NCI-H345 (cell line): ENCODE results near the gene RASAL1.

Experiments used
- DNase-seq: peaks from one replicate; lab custom pipeline; 2025; lab: John Stamatoyannopoulos, UW

Gene RASAL1

DNA sequence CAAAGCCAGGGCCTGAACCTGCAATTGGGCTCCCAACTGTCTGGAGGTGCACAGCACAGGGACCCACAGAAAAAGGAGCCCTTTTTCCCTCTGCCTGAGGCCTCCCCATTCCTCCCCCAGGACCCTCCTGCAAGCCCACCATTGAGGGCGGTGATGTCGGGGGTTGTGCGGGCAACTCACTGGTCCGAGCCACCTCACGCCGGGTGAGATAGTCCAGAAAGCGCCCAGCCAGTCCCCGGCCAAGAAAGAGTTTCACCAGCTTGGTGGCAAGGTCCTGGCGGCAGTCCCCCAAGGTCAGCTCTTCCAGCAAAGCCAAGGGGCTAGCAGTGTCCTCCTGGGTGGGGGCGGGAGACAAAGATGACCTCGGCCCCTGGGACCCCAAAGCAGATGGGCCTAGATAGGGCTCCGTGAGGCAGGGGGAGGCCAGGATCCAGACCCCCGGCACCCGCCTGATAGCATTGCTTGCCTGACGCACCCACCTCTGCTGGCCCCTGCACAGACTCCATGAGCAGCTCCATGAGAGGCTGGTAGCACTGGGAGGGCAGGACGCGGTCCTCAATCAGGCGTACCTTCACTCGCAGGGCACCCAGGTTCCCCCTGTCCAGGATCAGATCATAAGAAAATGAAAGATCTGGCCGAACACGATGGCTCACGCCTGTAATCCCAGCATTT is 20.0 kb downstream of the RASAL1 start:
- no peak for DNase-seq

DNA sequence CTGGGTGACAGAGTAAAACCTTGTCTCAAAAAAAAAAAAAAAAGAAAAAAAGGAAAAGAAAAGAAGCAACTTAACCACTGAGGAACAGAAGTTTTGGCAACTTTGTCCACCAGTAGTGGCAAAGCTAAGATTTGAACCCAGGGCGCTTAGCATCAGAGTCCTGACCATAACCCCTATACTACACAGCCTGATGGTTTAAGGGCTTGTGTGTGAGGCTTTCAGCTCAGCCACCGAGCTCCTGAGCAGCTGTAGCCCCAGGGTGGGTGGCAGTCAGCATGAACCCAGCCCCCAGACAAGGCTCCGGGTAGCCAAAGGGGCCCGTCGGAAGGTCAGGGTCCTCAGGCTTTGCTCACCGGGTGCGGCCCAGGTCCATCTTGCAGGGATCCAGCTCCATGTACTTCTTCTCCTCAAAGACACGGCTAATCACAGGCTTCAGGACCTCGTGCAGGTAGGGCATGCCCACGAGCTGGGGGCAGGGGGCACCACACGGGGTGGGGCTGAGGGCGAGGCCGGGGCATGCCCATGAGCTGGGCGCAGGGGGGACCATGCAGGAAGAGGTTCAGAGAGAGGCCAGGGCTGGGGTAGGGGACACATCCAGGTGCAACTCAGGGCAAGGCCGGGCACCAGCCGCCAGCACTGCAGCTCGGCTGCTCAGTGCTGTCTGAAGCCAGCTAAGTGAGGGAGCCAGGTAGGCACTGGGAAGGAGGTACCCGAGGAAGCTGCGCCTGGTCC is 20.9 kb downstream of the RASAL1 start:
- no peak for DNase-seq

DNA sequence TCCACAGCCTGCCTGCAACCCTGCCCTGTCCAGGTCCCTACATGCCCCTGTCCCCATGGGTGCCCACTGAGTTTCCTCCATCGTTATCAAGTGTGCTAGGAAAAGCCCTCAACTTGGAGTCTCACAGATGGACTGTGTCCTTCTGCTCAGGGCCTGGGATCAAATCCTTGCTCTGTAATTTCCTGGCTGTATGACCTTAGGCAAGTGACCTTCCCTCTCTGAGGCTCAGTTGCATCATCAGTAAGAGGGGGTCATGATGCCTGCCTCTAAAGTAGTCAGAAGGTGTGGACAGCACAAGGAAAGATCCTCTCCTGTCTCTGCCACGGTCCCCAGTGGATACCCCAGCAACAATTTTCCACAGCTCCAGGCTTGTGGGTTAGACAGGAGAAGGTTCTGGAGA is 22.2 kb downstream of the RASAL1 start:
- DNase-seq = no peak

DNA sequence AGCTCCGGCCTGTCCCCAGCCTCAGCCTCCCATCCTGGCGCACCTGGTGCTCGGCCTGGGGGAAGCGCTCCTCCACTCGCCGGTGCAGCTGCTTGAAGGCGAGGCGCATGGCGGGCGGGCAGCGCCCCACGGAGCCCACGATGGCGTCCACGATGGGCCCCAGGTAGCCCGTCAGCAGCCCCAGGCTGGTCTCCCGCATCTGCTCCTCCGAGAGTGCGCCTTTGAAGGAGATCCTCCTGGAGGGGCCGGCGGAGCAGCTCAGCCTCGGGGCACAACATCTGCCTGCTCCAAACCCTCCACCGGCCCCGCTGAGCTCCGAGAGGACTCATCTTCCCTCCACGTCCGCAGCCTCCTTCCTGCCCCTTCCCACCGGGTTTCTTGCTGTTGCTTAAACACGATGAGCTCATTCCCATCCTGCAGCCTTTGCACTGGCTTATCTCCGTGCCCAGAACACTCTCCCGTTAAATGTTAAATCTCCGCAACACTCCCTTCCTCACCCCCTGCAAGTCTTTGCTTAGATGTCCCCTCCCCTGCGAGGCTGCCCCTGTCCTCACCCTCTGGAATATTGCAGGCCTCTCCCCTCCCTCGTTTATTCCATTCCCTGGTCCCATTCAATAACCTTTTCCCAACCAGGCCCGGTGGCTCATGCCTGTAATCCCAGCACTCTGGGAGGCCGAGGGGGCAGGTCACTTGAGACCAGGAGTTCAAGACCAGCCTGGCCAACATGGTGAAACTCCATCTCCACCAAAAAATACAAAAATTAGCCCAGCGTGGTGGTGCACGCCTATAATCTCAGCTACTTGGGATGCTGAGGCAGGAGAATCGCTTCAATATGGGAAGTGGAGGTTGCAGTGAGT is 23.3 kb downstream of the RASAL1 start:
- DNase-seq = no peak

DNA sequence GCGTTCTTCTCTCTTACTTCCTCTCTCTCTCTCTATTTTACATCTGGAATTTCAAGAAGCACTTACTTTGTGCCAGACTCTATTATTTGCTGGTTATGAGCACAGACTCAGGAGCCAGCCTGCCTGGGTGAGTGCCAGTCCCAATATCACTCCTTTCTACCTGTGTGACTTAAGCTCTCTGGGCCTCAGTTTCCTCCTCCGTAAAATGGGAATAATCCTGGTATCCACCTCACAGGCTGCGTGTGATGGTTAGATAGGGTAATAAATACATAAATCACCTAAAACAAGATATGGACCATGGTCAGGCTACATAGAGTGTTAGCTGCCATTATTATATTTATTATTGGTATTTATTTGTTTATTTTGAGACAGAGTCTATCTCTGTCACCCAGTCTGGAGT is 24.3 kb downstream of the RASAL1 start:
- DNase-seq = no peak

DNA sequence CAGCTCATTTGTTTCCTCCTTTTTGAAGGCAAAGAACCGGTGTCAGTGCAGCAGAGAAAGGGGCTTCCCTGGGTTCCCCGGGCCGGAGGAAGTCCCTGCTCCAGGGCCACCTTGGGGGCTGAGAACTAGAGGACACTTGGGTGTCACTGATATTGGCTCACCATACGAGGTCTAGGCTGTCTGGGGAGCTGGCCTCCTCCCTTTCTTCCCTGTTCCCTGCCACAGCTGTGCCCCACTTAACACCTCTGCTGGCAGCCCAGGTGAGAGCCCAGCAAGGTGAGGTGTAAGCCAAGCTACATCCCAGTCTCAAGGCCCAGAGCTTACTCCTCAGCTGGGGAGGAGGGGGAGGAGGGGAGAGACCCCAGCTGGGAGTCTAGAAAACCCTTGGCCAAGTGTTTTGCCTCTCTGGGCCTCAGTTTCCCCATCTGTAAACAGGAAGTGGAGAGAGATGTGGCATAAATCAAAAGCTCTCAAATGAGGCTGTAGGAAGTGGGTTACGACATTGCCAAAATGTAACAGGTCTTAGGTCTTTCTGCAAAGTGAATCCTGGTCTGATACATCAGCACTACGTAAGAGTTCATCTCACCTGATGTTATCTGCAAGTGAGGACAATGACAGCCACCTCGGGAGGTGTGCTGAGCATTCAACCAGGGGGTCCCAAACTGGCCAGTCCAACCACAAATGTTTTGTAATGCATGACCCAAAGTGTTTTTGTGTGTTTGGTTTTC is 25.5 kb downstream of the RASAL1 start:
- DNase-seq = no peak

DNA sequence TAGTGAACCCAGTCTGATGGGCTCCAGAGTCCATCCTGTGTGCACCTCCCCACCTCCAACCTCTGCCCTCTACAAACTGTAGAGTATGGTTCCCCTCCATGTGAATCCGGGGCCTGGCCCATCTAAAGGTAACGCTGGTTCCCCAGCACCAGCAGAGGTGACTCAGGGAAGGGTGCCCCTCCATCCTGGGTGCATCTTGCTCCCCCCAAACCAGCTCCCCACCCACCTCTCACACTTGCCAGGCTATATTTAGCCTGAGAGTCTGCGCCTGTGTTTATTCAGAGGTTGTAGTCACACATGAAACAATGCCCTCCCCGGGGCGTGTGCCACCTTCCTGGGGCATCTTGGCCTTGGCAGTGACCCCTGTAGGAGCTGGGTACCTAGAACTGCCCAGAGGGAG is 26.2 kb downstream of the RASAL1 start:
- no peak for DNase-seq

DNA sequence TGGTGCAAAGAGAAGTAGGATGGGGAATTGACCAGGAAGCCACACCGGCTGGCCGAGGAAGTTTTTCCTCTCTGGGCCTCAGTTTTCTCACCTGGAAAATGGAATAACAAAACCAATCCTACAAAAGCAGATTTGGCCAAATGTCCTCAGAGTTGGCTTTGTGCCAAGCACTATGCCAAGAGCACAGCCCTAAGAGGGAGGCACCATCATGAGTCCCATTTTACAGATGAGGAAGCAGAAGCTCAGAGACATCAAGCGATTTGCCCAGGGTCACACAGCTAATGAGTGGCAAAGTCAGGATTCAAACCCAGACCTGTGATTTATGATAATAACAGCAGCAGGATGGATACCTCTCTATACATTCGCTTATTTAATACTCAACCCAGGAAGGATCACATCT is 27.3 kb downstream of the RASAL1 start:
- no peak for DNase-seq

DNA sequence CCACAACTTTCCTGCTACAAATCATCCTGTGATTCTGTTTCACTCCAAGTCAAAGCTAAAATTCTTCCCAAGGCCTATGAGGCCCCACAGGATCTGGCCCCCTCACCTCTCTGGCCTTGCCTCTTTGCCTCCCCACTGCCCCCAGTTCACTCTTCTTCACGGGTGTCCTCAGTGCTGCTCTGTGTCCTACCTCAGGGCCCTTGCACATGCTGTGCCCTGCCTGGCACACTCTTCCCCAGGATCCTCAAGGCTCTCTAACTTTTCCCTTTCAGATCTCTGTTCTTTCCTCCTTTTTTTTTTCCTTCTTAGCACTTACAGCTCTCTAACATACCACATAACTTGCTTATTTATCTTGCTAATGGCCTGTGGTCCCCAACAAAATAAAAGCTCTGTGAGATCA is 29.2 kb downstream of the RASAL1 start:
- no peak for DNase-seq

- DNase-seq = no peak
Measured at GRCh38 chr12:113105606-113106271, 29.8 kb downstream of the RASAL1 start.

DNA sequence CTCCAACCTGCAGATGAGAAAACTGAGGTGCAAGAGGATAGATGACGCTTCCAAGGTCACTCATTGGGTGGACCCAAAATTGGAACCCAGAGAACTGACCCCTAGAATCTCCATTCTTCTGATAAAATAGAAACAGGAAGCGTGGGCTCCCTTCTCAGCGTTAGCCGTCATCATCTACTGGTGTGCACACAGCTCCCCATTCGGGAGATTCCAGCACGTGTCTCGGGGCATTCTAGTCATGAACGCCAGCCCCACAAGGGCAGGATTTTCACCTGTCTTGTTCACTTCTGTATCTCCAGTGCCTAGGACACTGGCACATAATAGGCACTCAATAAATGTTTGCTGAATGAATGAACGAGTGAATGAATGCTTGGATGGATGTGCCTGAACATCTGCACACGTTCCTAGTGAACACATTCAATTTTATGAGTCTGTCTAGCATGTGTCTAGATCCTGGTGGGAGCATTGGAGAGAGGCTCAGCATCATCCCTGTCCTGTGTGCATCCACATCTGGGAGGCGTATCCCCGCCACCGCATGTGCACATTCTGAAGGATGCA is 30.5 kb downstream of the RASAL1 start:
- no peak for DNase-seq

DNA sequence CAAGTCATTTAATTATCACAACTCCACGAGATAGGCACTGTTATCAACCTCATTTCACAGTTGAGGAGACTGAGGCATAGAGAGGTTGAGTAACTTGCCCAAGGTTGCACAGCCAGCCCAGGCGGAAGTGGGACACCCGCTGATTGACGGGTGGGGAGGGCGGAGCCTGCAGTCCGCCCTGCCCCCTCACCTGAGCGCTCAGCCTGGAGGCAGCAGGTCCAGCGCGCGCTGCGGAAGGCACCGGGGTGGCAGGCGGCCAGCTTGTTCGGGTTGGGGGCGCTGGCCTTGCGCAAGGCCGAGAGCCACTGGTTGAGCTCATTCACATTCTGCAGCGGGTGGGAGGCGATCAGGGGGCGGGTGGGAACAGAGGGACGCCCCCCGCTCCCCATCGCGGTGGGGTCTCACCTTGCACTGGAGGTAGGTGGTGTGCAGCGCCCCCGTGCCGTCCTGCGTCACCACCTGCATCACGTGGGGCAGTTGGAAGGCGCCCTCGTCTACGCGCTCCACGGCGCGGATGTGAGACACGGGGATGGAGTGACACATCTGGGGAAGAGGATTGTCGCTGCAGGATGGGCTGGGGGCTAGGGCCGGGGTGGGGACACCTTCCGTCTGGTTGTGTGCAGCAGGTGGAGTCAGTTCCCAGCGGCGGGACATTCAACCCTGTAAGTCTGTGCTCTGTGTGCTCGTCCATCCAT is 31.7 kb downstream of the RASAL1 start:
- no peak for DNase-seq

- no peak for DNase-seq
Measured at GRCh38 chr12:113102811-113103210, 32.8 kb downstream of the RASAL1 start.

GRCh38 chr12:113101751-113102150 is 33.8 kb downstream of the RASAL1 start:
- DNase-seq = no peak

- no peak for DNase-seq
Measured at GRCh38 chr12:113099764-113100163, 35.8 kb downstream of the RASAL1 start.

DNA sequence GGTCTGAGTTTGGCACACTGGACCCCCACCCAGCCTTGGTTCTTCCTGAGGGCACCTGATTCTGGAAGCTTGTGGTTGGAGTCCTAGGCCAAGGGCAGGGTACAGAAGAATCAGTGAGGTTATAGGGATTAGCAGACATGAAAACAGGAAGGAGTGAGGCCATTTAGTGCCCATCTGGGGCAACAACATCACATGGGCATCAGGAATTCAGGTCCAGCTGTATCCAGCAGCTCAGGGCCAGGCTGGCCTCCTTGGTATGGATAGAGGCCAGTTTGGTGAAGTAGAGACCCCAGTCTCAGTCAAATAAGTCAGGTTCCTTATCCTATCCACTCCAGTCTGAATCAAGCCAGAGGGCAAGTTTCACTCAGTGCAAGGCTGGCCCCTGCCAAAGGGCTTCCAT is 36.2 kb downstream of the RASAL1 start:
- DNase-seq = no peak

- peak; percentile 92 for DNase-seq
Measured at GRCh38 chr12:113098441-113099028, 37.0 kb downstream of the RASAL1 start.

- DNase-seq = peak; percentile 52
Measured at GRCh38 chr12:113097716-113098440, 37.7 kb downstream of the RASAL1 start.

DNA sequence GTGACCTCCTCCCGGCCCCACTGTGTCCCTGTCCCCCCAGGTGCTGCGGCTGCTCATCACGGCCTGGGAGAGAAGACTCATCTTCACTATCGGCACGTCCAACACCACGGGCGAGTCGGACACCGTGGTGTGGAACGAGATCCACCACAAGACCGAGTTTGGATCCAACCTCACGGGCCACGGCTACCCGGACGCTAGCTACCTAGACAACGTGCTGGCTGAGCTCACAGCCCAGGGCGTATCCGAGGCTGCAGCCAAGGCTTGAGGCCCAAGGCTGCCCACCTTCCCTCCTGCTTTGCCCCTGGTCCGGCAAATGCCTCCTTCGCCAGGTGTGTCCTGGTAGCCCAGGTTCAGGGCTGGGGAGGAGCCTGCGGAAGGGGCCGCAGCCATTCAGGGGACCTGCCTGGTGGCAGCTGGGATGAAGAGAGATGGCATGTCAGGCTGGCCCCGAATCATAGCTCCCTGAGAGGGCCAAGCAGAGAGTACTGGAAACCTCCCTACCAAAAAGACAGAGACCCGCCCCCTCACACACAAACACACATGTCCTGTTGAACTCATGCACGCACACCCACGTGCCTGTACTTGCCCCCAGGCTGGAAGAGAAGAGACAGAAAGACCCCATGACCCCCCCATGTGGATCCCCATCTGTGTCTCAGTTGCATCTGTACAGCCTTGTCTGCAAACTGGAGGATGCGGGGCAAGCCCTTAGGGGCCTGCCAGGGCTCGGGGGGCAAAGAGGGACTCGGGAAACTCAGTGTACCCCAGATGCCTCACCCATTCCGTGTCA is 38.7 kb downstream of the RASAL1 start:
- no peak for DNase-seq
